Measurements from ENCODE around the gene CHMP1B. TPM values are rescaled to one million over a fixed set of nuclear protein-coding genes. Genes with fewer than 3 reads are reported as not detected.

The CHMP1B gene
- total and polyA plus RNA-seq, 2 donors (not counting 1 experiment from before 2014, with no cell fraction given), result 26.5 to 49.7 TPM

- TF ChIP-seq, protein P1, sequence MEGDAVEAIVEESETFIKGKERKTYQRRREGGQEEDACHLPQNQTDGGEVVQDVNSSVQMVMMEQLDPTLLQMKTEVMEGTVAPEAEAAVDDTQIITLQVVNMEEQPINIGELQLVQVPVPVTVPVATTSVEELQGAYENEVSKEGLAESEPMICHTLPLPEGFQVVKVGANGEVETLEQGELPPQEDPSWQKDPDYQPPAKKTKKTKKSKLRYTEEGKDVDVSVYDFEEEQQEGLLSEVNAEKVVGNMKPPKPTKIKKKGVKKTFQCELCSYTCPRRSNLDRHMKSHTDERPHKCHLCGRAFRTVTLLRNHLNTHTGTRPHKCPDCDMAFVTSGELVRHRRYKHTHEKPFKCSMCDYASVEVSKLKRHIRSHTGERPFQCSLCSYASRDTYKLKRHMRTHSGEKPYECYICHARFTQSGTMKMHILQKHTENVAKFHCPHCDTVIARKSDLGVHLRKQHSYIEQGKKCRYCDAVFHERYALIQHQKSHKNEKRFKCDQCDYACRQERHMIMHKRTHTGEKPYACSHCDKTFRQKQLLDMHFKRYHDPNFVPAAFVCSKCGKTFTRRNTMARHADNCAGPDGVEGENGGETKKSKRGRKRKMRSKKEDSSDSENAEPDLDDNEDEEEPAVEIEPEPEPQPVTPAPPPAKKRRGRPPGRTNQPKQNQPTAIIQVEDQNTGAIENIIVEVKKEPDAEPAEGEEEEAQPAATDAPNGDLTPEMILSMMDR (conservative IDR thresholded peaks at IDR 0.05 in 1 of 2, IDR thresholded peaks at IDR 0.05 in 1 of 2; ENCODE audit: low read depth in 1 of 2, low read length in 2 of 2), result no peak
- TF ChIP-seq EZH2 (IDR thresholded peaks at IDR 0.05; ENCODE audit: low read length, missing control alignments), result no peak
- Histone ChIP-seq H3K27ac (ENCODE audit: insufficient read depth, low read length) (no peak overlapping the region), H3K27me3 (ENCODE audit: control insufficient read depth, insufficient read depth, low read length) (no peaks in the 10 kb centered on the region), H3K79me2 (ENCODE audit: control insufficient read depth, insufficient read depth, low read length) (no peaks in the 10 kb centered on the region), H3K9me3 (ENCODE audit: control insufficient read depth, insufficient read depth, low read depth, low read length) (no peaks in the 10 kb centered on the region), H4K20me1 (ENCODE audit: control insufficient read depth, extremely low read depth, insufficient read depth, low read length) (no peaks in the 10 kb centered on the region), H3K4me2 (ENCODE audit: extremely low read depth, insufficient read depth, low read length) (no peak overlapping the region), H3K9ac (ENCODE audit: insufficient read depth, low read length) (no peak overlapping the region), H3K4me1 (ENCODE audit: control insufficient read depth, extremely low read depth, insufficient read depth, low read length) (no peaks in the 10 kb centered on the region), H3K36me3 (ENCODE audit: control insufficient read depth, insufficient read depth, low read length) (no peaks in the 10 kb centered on the region), H3K4me3 (replicated peaks in 1 of 4; ENCODE audit: control extremely low read depth in 1 of 4, insufficient read depth in 1 of 4, low read depth in 3 of 4, low read length in 4 of 4) (no peak overlapping the region), H2AFZ (ENCODE audit: low read length) (no peak overlapping the region)
- no peak for DNase-seq (ENCODE audit: low read depth in 2 of 2)
Measured at GRCh38 chr18:11802586-11802985, 48.6 kb upstream of the CHMP1B start.

DNA sequence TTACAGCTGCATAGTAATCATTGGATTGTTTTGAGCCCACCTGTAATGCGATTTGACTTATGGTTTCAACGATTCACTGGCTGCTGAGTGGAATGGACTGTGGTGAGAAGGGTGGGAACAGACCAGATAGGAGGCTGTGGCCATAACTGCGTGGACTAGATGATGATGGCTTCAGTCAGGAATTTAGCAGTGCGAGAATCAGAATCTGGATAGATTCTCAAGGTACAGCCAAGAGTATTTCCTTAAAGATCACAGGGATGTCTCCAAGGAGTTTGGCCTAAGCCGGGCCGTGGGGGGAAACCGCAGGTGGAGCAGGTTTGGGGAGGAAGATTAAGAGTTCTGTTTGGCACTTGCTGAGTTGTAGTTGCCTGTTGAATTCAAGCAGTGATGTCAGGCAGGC lies 44.0 kb upstream of the CHMP1B start:
- H4K20me1 ChIP-seq (ENCODE audit: control insufficient read depth, extremely low read depth, insufficient read depth, low read length), result no peaks in the 10 kb centered on the region
- H3K36me3 ChIP-seq (ENCODE audit: control insufficient read depth, insufficient read depth, low read length), result no peaks in the 10 kb centered on the region
- H3K27me3 ChIP-seq (ENCODE audit: control insufficient read depth, insufficient read depth, low read length), result no peaks in the 10 kb centered on the region
- H2AFZ ChIP-seq (ENCODE audit: low read length), result no peak overlapping the region
- H3K9me3 ChIP-seq (ENCODE audit: control insufficient read depth, insufficient read depth, low read depth, low read length), result no peaks in the 10 kb centered on the region
- no peak overlapping the region for H3K27ac ChIP-seq (ENCODE audit: insufficient read depth, low read length)
- no peaks in the 10 kb centered on the region for H3K79me2 ChIP-seq (ENCODE audit: control insufficient read depth, insufficient read depth, low read length)
- no peak overlapping the region for H3K4me2 ChIP-seq (ENCODE audit: extremely low read depth, insufficient read depth, low read length)
- no peak for TF ChIP-seq EZH2 (IDR thresholded peaks at IDR 0.05; ENCODE audit: low read length, missing control alignments)
- TF ChIP-seq, protein P1 (conservative IDR thresholded peaks at IDR 0.05 in 1 of 2, IDR thresholded peaks at IDR 0.05 in 1 of 2; ENCODE audit: low read depth in 1 of 2, low read length in 2 of 2), result no peak
- no peaks in the 10 kb centered on the region for H3K4me1 ChIP-seq (ENCODE audit: control insufficient read depth, extremely low read depth, insufficient read depth, low read length)
- no peak overlapping the region for H3K4me3 ChIP-seq (replicated peaks in 1 of 4; ENCODE audit: control extremely low read depth in 1 of 4, insufficient read depth in 1 of 4, low read depth in 3 of 4, low read length in 4 of 4)
- peak in 1 of 2 donors; percentile 34 for DNase-seq (ENCODE audit: low read depth in 2 of 2)
- no peak overlapping the region for H3K9ac ChIP-seq (ENCODE audit: insufficient read depth, low read length)

GRCh38 chr18:11808001-11808855 lies 43.0 kb upstream of the CHMP1B start:
- H3K27ac ChIP-seq (ENCODE audit: insufficient read depth, low read length), result no peak overlapping the region
- no peaks in the 10 kb centered on the region for H3K79me2 ChIP-seq (ENCODE audit: control insufficient read depth, insufficient read depth, low read length)
- H3K36me3 ChIP-seq (ENCODE audit: control insufficient read depth, insufficient read depth, low read length), result no peaks in the 10 kb centered on the region
- H4K20me1 ChIP-seq (ENCODE audit: control insufficient read depth, extremely low read depth, insufficient read depth, low read length), result no peaks in the 10 kb centered on the region
- no peaks in the 10 kb centered on the region for H3K9me3 ChIP-seq (ENCODE audit: control insufficient read depth, insufficient read depth, low read depth, low read length)
- no peak overlapping the region for H2AFZ ChIP-seq (ENCODE audit: low read length)
- no peaks in the 10 kb centered on the region for H3K27me3 ChIP-seq (ENCODE audit: control insufficient read depth, insufficient read depth, low read length)
- no peaks in the 10 kb centered on the region for H3K4me1 ChIP-seq (ENCODE audit: control insufficient read depth, extremely low read depth, insufficient read depth, low read length)
- no peak overlapping the region for H3K4me3 ChIP-seq (replicated peaks in 1 of 4; ENCODE audit: control extremely low read depth in 1 of 4, insufficient read depth in 1 of 4, low read depth in 3 of 4, low read length in 4 of 4)
- H3K9ac ChIP-seq (ENCODE audit: insufficient read depth, low read length), result no peak overlapping the region
- DNase-seq (ENCODE audit: low read depth in 2 of 2), result peak; percentile 64 to 84
- H3K4me2 ChIP-seq (ENCODE audit: extremely low read depth, insufficient read depth, low read length), result no peak overlapping the region
- no peak for TF ChIP-seq EZH2 (IDR thresholded peaks at IDR 0.05; ENCODE audit: low read length, missing control alignments)
- TF ChIP-seq, protein P1 (conservative IDR thresholded peaks at IDR 0.05 in 1 of 2, IDR thresholded peaks at IDR 0.05 in 1 of 2; ENCODE audit: low read depth in 1 of 2, low read length in 2 of 2), result no peak
